ENCODE results near the gene STARD5.

GRCh38 chr15:81289910-81290309, 34.0 kb downstream of the STARD5 start:
- TF ChIP-seq POLR2A (IDR thresholded peaks at IDR 0.05; ENCODE audit: extremely low read depth, insufficient read length) (no peak), CTCF (IDR thresholded peaks at IDR 0.05; ENCODE audit: low read depth, low read length) (no peak)
